ENCODE data around the gene MINDY3. TPM values are rescaled to one million over a fixed set of nuclear protein-coding genes. Genes with fewer than 3 reads are reported as not detected.
"Not testable (repeated sequence)": the region's sequence is repeated elsewhere in the genome, so short reads cannot be mapped to it uniquely, and the experiment has no call there.

MINDY3 gene
- polyA plus RNA-seq, 1 donor (not counting 4 experiments of a cell fraction or from before 2014, with no cell fraction given), result 22.1 TPM

GRCh38 chr10:15853800-15854199 lies 6.5 kb downstream of the MINDY3 start:
- no peaks in the 10 kb centered on the region for H4K20me1 ChIP-seq (ENCODE audit: control insufficient read depth, extremely low read depth, insufficient read depth, low read length)
- DNase-seq (ENCODE audit: low read depth, low spot score) (no peak), FAIRE-seq (no peak)
- peaks cover 0 to 2% of the 10 kb centered on the region in 2 experiments for H3K36me3 ChIP-seq (ENCODE audit: control insufficient read depth in 2 of 2, extremely low read depth in 1 of 2, insufficient read depth in 2 of 2, low read length in 2 of 2)
- H3K27me3 ChIP-seq (ENCODE audit: control insufficient read depth, extremely low read depth, insufficient read depth, low read length), result no peaks in the 10 kb centered on the region
- H3K27ac ChIP-seq (ENCODE audit: control insufficient read depth, insufficient read depth, low read length), result no peak overlapping the region
- no peak for TF ChIP-seq EZH2 (IDR thresholded peaks at IDR 0.05; ENCODE audit: low read length)
- TF ChIP-seq, protein P1, sequence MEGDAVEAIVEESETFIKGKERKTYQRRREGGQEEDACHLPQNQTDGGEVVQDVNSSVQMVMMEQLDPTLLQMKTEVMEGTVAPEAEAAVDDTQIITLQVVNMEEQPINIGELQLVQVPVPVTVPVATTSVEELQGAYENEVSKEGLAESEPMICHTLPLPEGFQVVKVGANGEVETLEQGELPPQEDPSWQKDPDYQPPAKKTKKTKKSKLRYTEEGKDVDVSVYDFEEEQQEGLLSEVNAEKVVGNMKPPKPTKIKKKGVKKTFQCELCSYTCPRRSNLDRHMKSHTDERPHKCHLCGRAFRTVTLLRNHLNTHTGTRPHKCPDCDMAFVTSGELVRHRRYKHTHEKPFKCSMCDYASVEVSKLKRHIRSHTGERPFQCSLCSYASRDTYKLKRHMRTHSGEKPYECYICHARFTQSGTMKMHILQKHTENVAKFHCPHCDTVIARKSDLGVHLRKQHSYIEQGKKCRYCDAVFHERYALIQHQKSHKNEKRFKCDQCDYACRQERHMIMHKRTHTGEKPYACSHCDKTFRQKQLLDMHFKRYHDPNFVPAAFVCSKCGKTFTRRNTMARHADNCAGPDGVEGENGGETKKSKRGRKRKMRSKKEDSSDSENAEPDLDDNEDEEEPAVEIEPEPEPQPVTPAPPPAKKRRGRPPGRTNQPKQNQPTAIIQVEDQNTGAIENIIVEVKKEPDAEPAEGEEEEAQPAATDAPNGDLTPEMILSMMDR (optimal IDR thresholded peaks at IDR 0.05 in 1 of 3, IDR thresholded peaks at IDR 0.05 in 1 of 3, conservative IDR thresholded peaks at IDR 0.05 in 1 of 3; ENCODE audit: extremely low read depth in 1 of 3, insufficient read depth in 2 of 3, low read length in 3 of 3), result no peak
- no peak overlapping the region for H3K9ac ChIP-seq (ENCODE audit: control insufficient read depth, extremely low read depth, insufficient read depth, low read length)
- no peak overlapping the region for H3K4me2 ChIP-seq (ENCODE audit: control insufficient read depth, extremely low read depth, insufficient read depth, low read depth, low read length)
- H3K79me2 ChIP-seq (ENCODE audit: control insufficient read depth, insufficient read depth, low read length), result peaks cover 62% of the 10 kb centered on the region
- dilution Hi-C loops (cut with MboI; ENCODE audit: extremely low pct_ligation_motif_present, low sequenced_read_pairs), result no loop called here
- no peak overlapping the region for H2AFZ ChIP-seq (ENCODE audit: control insufficient read depth, low read length)
- H3K4me1 ChIP-seq (ENCODE audit: control insufficient read depth, extremely low read depth, insufficient read depth, low read length), result peaks cover 6% of the 10 kb centered on the region
- H3K4me3 ChIP-seq (ENCODE audit: control insufficient read depth in 2 of 3, extremely low read depth in 1 of 3, insufficient read depth in 2 of 3, low read depth in 1 of 3, low read length in 3 of 3), result no peak overlapping the region
- no peaks in the 10 kb centered on the region for H3K9me3 ChIP-seq (ENCODE audit: control insufficient read depth, low read depth, low read length)
- no peaks in the 10 kb centered on the region for H3K9me1 ChIP-seq (ENCODE audit: control insufficient read depth, extremely low read depth, insufficient read depth, low read length)

- Histone ChIP-seq H3K27me3 (ENCODE audit: control insufficient read depth, extremely low read depth, insufficient read depth, low read length) (no peaks in the 10 kb centered on the region), H3K27ac (ENCODE audit: control insufficient read depth, insufficient read depth, low read length) (no peak overlapping the region), H3K9ac (ENCODE audit: control insufficient read depth, extremely low read depth, insufficient read depth, low read length) (no peak overlapping the region), H3K9me1 (ENCODE audit: control insufficient read depth, extremely low read depth, insufficient read depth, low read length) (no peaks in the 10 kb centered on the region), H3K9me3 (ENCODE audit: control insufficient read depth, low read depth, low read length) (no peaks in the 10 kb centered on the region), H3K36me3 (ENCODE audit: control insufficient read depth in 2 of 2, extremely low read depth in 1 of 2, insufficient read depth in 2 of 2, low read length in 2 of 2) (peaks cover 0 to 2% of the 10 kb centered on the region in 2 experiments), H3K4me1 (ENCODE audit: control insufficient read depth, extremely low read depth, insufficient read depth, low read length) (peaks cover 3% of the 10 kb centered on the region), H3K79me2 (ENCODE audit: control insufficient read depth, insufficient read depth, low read length) (peaks cover 54% of the 10 kb centered on the region), H3K4me3 (ENCODE audit: control insufficient read depth in 2 of 3, extremely low read depth in 1 of 3, insufficient read depth in 2 of 3, low read depth in 1 of 3, low read length in 3 of 3) (no peak overlapping the region), H2AFZ (ENCODE audit: control insufficient read depth, low read length) (no peak overlapping the region), H3K4me2 (ENCODE audit: control insufficient read depth, extremely low read depth, insufficient read depth, low read depth, low read length) (no peak overlapping the region), H4K20me1 (ENCODE audit: control insufficient read depth, extremely low read depth, insufficient read depth, low read length) (no peaks in the 10 kb centered on the region)
- dilution Hi-C loops (cut with MboI; ENCODE audit: extremely low pct_ligation_motif_present, low sequenced_read_pairs), result no loop called here
- no peak for TF ChIP-seq EZH2 (IDR thresholded peaks at IDR 0.05; ENCODE audit: low read length)
- TF ChIP-seq, protein P1 (optimal IDR thresholded peaks at IDR 0.05 in 1 of 3, IDR thresholded peaks at IDR 0.05 in 1 of 3, conservative IDR thresholded peaks at IDR 0.05 in 1 of 3; ENCODE audit: extremely low read depth in 1 of 3, insufficient read depth in 2 of 3, low read length in 3 of 3), result no peak
- DNase-seq (ENCODE audit: low read depth, low spot score) (no peak), FAIRE-seq (no peak)
Observed at GRCh38 chr10:15852111-15852557, 8.2 kb downstream of the MINDY3 start.

DNA sequence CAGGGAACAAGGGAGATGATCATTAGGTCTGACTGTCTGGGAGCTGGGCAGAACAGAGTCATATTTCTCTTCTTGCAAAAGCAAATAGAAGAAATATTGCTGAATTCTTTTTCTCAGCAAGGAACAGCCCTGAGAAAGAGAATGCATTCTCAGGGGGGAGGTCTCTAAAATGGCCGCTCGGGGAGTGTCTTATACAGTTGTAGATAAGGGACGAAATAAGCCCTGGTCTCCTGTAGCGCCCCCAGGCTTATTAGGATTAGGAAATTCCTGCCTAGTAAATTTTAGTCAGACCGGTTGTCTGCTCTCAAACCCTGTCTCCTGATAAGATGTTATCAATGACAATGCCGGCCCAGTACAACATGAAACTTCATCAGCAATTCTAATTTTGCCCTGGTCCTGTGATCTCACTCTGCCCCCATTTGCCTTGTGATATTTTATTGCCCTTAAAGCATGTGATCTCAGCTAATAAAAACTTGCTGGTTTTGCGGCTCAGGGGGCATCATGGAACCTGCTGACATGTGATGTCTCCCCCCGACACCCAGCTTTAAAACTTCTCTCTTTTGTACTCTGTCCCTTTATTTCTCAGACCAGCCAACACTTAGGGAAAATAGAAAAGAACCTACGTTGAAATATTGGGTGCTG lies 9.8 kb downstream of the MINDY3 start:
- H3K4me3 ChIP-seq (ENCODE audit: control insufficient read depth in 2 of 3, extremely low read depth in 1 of 3, insufficient read depth in 2 of 3, low read depth in 1 of 3, low read length in 3 of 3); FAIRE-seq; H3K4me1 ChIP-seq (ENCODE audit: control insufficient read depth, extremely low read depth, insufficient read depth, low read length); H3K9me3 ChIP-seq (ENCODE audit: control insufficient read depth, low read depth, low read length); DNase-seq (ENCODE audit: low read depth, low spot score); dilution Hi-C loops (cut with MboI; ENCODE audit: extremely low pct_ligation_motif_present, low sequenced_read_pairs); H4K20me1 ChIP-seq (ENCODE audit: control insufficient read depth, extremely low read depth, insufficient read depth, low read length); H3K9me1 ChIP-seq (ENCODE audit: control insufficient read depth, extremely low read depth, insufficient read depth, low read length); H3K36me3 ChIP-seq (ENCODE audit: control insufficient read depth in 2 of 2, extremely low read depth in 1 of 2, insufficient read depth in 2 of 2, low read length in 2 of 2); H3K9ac ChIP-seq (ENCODE audit: control insufficient read depth, extremely low read depth, insufficient read depth, low read length); H2AFZ ChIP-seq (ENCODE audit: control insufficient read depth, low read length); H3K27ac ChIP-seq (ENCODE audit: control insufficient read depth, insufficient read depth, low read length); H3K4me2 ChIP-seq (ENCODE audit: control insufficient read depth, extremely low read depth, insufficient read depth, low read depth, low read length); H3K27me3 ChIP-seq (ENCODE audit: control insufficient read depth, extremely low read depth, insufficient read depth, low read length): not testable (repeated sequence)
- H3K79me2 ChIP-seq (ENCODE audit: control insufficient read depth, insufficient read depth, low read length), result peaks cover 46% of the 10 kb centered on the region

All from keratinocyte (primary cell).